ENCODE results near the gene SPRY1. TPM values are rescaled to one million over a fixed set of nuclear protein-coding genes. Genes with fewer than 3 reads are reported as not detected.

The SPRY1 gene
- total RNA-seq, 1 experiment from 2014 or later: 4.8 TPM

- TF ChIP-seq SRF (IDR thresholded peaks at IDR 0.05; ENCODE audit: low read depth): no peak
- TF ChIP-seq CBX3 (IDR thresholded peaks at IDR 0.05; ENCODE audit: low read depth): no peak
- TF ChIP-seq SP1 (IDR thresholded peaks at IDR 0.05; ENCODE audit: low read depth): no peak
- no peak for TF ChIP-seq ZFX (IDR thresholded peaks at IDR 0.05)
- no peak for TF ChIP-seq EZH2 (IDR thresholded peaks at IDR 0.05)
- TF ChIP-seq FOSL1 (IDR thresholded peaks at IDR 0.05; ENCODE audit: low read depth): no peak
Observed at GRCh38 chr4:123449780-123450179, 53.2 kb downstream of the SPRY1 start (continued).

- Histone ChIP-seq H3K4me3 (replicated peaks in 1 of 2; ENCODE audit: low read depth in 1 of 2, low read length in 2 of 2) (no peak overlapping the region), H3K9me2 (ENCODE audit: insufficient read depth) (no peaks in the 10 kb centered on the region), H4K20me1 (ENCODE audit: insufficient read depth) (no peaks in the 10 kb centered on the region), H3K4me1 (ENCODE audit: control insufficient read depth in 1 of 2, insufficient read depth in 2 of 2, low read length in 2 of 2) (0 out of 4 replicates have a peak, but pooled peaks cover 0 to 4% of the 10 kb centered on the region in 2 experiments), H3K9me3 (ENCODE audit: control insufficient read depth in 1 of 2, insufficient read depth in 1 of 2, low read depth in 1 of 2, low read length in 2 of 2) (no peaks in the 10 kb centered on the region), H3K27me3 (ENCODE audit: insufficient read depth, low read length) (no peaks in the 10 kb centered on the region), H3K9ac (ENCODE audit: low read length) (no peak overlapping the region), H3K36me3 (ENCODE audit: control insufficient read depth in 1 of 2, insufficient read depth in 2 of 2, low read length in 2 of 2) (no peaks in the 10 kb centered on the region), H3K4me2 (ENCODE audit: low read length) (no peak overlapping the region), H3K27ac (ENCODE audit: low read depth, low read length) (no peak overlapping the region), H3K79me2 (ENCODE audit: insufficient read depth, low read length) (no peaks in the 10 kb centered on the region), H2AFZ (ENCODE audit: low read depth, low read length, poor library complexity, severe bottlenecking) (no peak overlapping the region)
- POLR2A ChIA-PET: no interaction called here
- RAD21 ChIA-PET (ENCODE audit: low non-redundant PET in 1 of 2, low total read pairs in 2 of 2, uncharacterized antibody in 2 of 2, unreplicated experiment in 2 of 2): no interaction called here
- TF ChIP-seq YY1 (IDR thresholded peaks at IDR 0.05; ENCODE audit: extremely low read depth, insufficient replicate concordance, low read depth, low read length) (no peak), TCF7L2 (IDR thresholded peaks at IDR 0.05; ENCODE audit: borderline replicate concordance, extremely low read depth, insufficient read depth, insufficient read length) (no peak), EGR1 (IDR thresholded peaks at IDR 0.05; ENCODE audit: low read depth) (no peak), POLR2A (IDR thresholded peaks at IDR 0.05; ENCODE audit: borderline replicate concordance, extremely low read depth, insufficient read depth, insufficient read length) (no peak), CBX3 (IDR thresholded peaks at IDR 0.05; ENCODE audit: low read depth) (no peak), SIN3A (IDR thresholded peaks at IDR 0.05; ENCODE audit: low read depth) (no peak), EZH2 (IDR thresholded peaks at IDR 0.05) (no peak), EZH2phosphoT487 (IDR thresholded peaks at IDR 0.05; ENCODE audit: borderline replicate concordance) (no peak), RAD21 (IDR thresholded peaks at IDR 0.05; ENCODE audit: low read depth) (no peak), ZNF274 (IDR thresholded peaks at IDR 0.05; ENCODE audit: low read depth, low read length) (no peak), ZFX (IDR thresholded peaks at IDR 0.05) (no peak), CEBPB (IDR thresholded peaks at IDR 0.05; ENCODE audit: low read depth) (no peak), FOSL1 (IDR thresholded peaks at IDR 0.05; ENCODE audit: low read depth) (no peak)
- TF ChIP-seq, protein P1, sequence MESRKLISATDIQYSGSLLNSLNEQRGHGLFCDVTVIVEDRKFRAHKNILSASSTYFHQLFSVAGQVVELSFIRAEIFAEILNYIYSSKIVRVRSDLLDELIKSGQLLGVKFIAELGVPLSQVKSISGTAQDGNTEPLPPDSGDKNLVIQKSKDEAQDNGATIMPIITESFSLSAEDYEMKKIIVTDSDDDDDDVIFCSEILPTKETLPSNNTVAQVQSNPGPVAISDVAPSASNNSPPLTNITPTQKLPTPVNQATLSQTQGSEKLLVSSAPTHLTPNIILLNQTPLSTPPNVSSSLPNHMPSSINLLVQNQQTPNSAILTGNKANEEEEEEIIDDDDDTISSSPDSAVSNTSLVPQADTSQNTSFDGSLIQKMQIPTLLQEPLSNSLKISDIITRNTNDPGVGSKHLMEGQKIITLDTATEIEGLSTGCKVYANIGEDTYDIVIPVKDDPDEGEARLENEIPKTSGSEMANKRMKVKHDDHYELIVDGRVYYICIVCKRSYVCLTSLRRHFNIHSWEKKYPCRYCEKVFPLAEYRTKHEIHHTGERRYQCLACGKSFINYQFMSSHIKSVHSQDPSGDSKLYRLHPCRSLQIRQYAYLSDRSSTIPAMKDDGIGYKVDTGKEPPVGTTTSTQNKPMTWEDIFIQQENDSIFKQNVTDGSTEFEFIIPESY (IDR thresholded peaks at IDR 0.05; ENCODE audit: extremely low read depth, insufficient replicate concordance, low read length): no peak
- TF ChIP-seq, protein P2, sequence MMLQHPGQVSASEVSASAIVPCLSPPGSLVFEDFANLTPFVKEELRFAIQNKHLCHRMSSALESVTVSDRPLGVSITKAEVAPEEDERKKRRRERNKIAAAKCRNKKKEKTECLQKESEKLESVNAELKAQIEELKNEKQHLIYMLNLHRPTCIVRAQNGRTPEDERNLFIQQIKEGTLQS (IDR thresholded peaks at IDR 0.05): no peak
- TF ChIP-seq, protein P3, sequence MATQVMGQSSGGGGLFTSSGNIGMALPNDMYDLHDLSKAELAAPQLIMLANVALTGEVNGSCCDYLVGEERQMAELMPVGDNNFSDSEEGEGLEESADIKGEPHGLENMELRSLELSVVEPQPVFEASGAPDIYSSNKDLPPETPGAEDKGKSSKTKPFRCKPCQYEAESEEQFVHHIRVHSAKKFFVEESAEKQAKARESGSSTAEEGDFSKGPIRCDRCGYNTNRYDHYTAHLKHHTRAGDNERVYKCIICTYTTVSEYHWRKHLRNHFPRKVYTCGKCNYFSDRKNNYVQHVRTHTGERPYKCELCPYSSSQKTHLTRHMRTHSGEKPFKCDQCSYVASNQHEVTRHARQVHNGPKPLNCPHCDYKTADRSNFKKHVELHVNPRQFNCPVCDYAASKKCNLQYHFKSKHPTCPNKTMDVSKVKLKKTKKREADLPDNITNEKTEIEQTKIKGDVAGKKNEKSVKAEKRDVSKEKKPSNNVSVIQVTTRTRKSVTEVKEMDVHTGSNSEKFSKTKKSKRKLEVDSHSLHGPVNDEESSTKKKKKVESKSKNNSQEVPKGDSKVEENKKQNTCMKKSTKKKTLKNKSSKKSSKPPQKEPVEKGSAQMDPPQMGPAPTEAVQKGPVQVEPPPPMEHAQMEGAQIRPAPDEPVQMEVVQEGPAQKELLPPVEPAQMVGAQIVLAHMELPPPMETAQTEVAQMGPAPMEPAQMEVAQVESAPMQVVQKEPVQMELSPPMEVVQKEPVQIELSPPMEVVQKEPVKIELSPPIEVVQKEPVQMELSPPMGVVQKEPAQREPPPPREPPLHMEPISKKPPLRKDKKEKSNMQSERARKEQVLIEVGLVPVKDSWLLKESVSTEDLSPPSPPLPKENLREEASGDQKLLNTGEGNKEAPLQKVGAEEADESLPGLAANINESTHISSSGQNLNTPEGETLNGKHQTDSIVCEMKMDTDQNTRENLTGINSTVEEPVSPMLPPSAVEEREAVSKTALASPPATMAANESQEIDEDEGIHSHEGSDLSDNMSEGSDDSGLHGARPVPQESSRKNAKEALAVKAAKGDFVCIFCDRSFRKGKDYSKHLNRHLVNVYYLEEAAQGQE (IDR thresholded peaks at IDR 0.05; ENCODE audit: low read depth): no peak
- BruUV-seq (replicated peaks): no TSS peak
- ATAC-seq (no peak), DNase-seq (ENCODE audit: low read depth, low spot score) (no peak)
- CTCF ChIA-PET: no interaction called here
- intact Hi-C loops (cut with micrococcal nuclease): no loop called here
Observed at GRCh38 chr4:123450393-123450792, 53.8 kb downstream of the SPRY1 start.
